NB4 (cell line): ENCODE measurements around the gene TEX14.

Source experiments
- DNase-seq: peaks from one replicate; pipeline ENCODE4 v3.0.0; 2010; ENCODE audit warnings: low read depth
- H3K4me3 ChIP-seq: one replicate; pipeline ENCODE4 v1.5.1; 2011; ENCODE audit warnings: mild to moderate bottlenecking, low read depth, low read length, moderate library complexity
- CTCF ChIP-seq: IDR thresholded peaks from one replicate; pipeline ENCODE4 v1.5.1; 2012; ENCODE audit warnings: low read depth, low read length
- MAX ChIP-seq: IDR thresholded peaks from 2 replicates; pipeline ENCODE4 v1.6.1; 2011; ENCODE audit warnings: low read depth, low read length
- MYC ChIP-seq: IDR thresholded peaks from 2 replicates; pipeline ENCODE4 v1.6.1; 2011; ENCODE audit warnings: low read depth, low read length
- POLR2A ChIP-seq: IDR thresholded peaks from 2 replicates; pipeline ENCODE4 v1.6.1; 2011; ENCODE audit warnings: mild to moderate bottlenecking; ENCODE audit not compliant: insufficient read length; ENCODE audit errors: extremely low read depth

Gene TEX14

GRCh38 chr17:58527949-58528348, 163.9 kb downstream of the TEX14 start:
- H3K4me3 ChIP-seq, result no peak overlapping the region
- TF ChIP-seq MYC, result no peak
- TF ChIP-seq POLR2A, result no peak
- TF ChIP-seq CTCF, result no peak
- no peak for TF ChIP-seq MAX
- no peak for DNase-seq

DNA sequence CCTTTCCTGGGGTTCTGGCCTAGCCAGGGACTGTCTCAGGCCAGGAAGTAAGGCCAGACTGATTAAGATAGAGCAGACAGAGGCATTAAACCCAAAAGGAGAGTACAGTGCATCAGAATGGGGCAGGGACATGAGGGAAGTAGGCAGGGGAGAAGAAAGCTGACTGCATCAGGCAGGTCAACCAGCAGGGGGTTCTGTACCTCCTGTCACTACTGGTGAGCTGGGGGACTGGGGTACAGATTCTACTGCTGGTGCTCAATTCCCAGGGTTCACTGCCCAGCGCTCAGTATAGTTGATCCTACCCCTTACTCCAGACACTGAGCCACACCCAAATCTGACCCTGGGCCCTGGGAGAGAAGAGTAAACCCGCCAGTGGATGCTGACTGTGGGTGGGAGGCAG, 164.5 kb downstream of the TEX14 start:
- peak; percentile 25 for DNase-seq
- peak; percentile 22 for TF ChIP-seq CTCF
- no peak for TF ChIP-seq POLR2A
- no peak overlapping the region for H3K4me3 ChIP-seq

DNA sequence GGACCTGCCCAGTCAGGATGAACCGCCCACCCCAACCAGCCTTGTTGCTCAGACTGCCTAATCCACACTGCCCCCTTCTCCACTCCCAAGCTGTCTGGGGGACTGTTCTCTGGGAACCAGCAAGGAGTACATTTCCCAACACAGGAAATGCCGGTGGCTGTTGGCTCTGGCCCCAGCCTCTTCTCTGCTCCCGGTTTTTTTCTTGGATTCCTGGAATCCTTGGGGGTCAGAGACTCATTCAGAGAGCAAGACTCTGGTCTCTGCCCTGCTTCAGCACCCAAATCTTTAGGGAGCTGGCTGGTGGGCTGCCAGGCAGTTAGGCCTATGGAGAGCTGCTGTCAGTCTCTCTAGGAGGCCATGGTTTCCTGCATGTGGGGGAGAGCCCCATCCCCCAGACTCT, 166.6 kb downstream of the TEX14 start:
- no peak overlapping the region for H3K4me3 ChIP-seq
- TF ChIP-seq POLR2A (no peak), MYC (no peak), CTCF (no peak), MAX (no peak)
- no peak for DNase-seq

DNA sequence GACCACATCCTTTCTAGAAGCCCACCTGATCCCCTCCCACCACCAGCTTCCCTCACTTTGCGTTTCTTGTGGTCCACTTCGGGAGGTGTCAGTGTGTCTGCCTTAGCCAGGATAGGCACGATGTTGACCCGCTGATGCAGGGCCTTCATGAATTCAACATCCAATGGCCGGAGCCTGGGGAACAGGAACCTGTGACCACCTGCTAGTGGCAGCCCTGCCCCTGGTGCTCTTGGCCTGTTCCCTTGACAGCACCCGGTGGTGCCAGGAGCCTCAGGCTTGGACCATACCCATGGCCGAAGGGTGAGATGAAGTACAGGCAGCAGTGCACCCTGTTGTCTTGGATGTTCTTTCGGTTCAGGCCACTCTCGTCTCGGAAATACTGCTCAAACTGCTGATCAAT, 170.2 kb downstream of the TEX14 start:
- no peak overlapping the region for H3K4me3 ChIP-seq
- no peak for DNase-seq

GRCh38 chr17:58520843-58521430, 170.9 kb downstream of the TEX14 start:
- peak; percentile 41 for DNase-seq

More for the DNA sequence above, 170.2 kb downstream of the TEX14 start:
- TF ChIP-seq MYC, result no peak
- no peak for TF ChIP-seq POLR2A
- no peak for TF ChIP-seq CTCF
- TF ChIP-seq MAX, result no peak

More at GRCh38 chr17:58520843-58521430, 170.9 kb downstream of the TEX14 start:
- no peak for TF ChIP-seq POLR2A
- no peak for TF ChIP-seq MAX
- peak; percentile 23 for TF ChIP-seq CTCF
- H3K4me3 ChIP-seq, result no peak overlapping the region
